ENCODE measurements around the gene CCL3. TPM values are rescaled to one million over a fixed set of nuclear protein-coding genes. Genes with fewer than 3 reads are reported as not detected.

CCL3 gene
- polyA plus RNA-seq, 1 of the 3 experiments (the other 2 are of a cell fraction): not detected

DNA sequence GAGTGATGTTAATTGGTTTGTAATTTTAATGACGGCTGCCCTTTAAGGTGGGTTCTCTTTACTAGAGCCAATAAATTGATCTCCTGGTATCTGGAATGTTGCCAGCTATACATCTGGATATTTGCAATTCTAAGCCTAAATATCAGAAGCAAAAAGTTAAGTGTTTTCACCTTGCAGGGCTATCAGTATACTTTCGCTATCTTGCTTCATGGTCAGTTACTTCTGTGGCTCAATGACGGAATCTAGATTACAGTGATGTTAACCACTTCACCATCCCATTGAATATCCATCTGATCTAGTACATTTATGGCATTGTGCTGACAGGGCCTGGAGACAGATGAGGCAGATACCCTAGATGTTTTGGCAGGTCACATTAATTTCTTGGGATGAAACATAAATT, 42.0 kb upstream of the CCL3 start:
- Histone ChIP-seq H3K36me3 (replicated peaks in 1 of 2; ENCODE audit: control insufficient read depth in 1 of 2, insufficient read depth in 2 of 2, low read length in 1 of 2) (no peaks in the 10 kb centered on the region), H3K27me3 (ENCODE audit: insufficient read depth) (no peaks in the 10 kb centered on the region), H3K4me2 (no peak overlapping the region), H3K9me2 (no peaks in the 10 kb centered on the region), H2AFZ (ENCODE audit: low read depth) (no peak overlapping the region), H3K4me1 (ENCODE audit: control insufficient read depth in 1 of 2, insufficient read depth in 2 of 2, low read depth in 1 of 2, low read length in 1 of 2) (no peaks in the 10 kb centered on the region), H3K4me3 (ENCODE audit: low read depth in 2 of 2, low read length in 1 of 2) (no peak overlapping the region), H3F3A (replicated peaks; ENCODE audit: insufficient read depth) (no peaks in the 10 kb centered on the region), H3K9me3 (no peaks in the 10 kb centered on the region), H3K9ac (no peak overlapping the region), H3K79me2 (ENCODE audit: insufficient read depth) (no peaks in the 10 kb centered on the region), H3K27ac (ENCODE audit: low read depth in 2 of 2, low read length in 1 of 2) (no peak overlapping the region), H4K20me1 (ENCODE audit: insufficient read depth) (no peaks in the 10 kb centered on the region)
- TF ChIP-seq, protein P1, sequence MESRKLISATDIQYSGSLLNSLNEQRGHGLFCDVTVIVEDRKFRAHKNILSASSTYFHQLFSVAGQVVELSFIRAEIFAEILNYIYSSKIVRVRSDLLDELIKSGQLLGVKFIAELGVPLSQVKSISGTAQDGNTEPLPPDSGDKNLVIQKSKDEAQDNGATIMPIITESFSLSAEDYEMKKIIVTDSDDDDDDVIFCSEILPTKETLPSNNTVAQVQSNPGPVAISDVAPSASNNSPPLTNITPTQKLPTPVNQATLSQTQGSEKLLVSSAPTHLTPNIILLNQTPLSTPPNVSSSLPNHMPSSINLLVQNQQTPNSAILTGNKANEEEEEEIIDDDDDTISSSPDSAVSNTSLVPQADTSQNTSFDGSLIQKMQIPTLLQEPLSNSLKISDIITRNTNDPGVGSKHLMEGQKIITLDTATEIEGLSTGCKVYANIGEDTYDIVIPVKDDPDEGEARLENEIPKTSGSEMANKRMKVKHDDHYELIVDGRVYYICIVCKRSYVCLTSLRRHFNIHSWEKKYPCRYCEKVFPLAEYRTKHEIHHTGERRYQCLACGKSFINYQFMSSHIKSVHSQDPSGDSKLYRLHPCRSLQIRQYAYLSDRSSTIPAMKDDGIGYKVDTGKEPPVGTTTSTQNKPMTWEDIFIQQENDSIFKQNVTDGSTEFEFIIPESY (IDR thresholded peaks at IDR 0.05; ENCODE audit: borderline replicate concordance, low read depth): no peak
- no peak for DNase-seq
- POLR2A ChIA-PET: no interaction called here
- CTCF ChIA-PET: interaction anchor here (0.6 to 3.0 kb wide), 4 partner anchors 13 to 156 kb away, joined by 3 to 15 read pairs (median 4); no protein-coding TSS in a partner anchor
- WGBS (ENCODE audit: low lambda C conversion rate): 11% methylated on average over 3 of the region's 3 CpGs

- no peaks in the 10 kb centered on the region for H3K27me3 ChIP-seq (ENCODE audit: insufficient read depth)
- no peak overlapping the region for H2AFZ ChIP-seq (ENCODE audit: low read depth)
- POLR2A ChIA-PET: no interaction called here
- no peak for DNase-seq
- no peak overlapping the region for H3K4me2 ChIP-seq
- no peaks in the 10 kb centered on the region for H3F3A ChIP-seq (replicated peaks; ENCODE audit: insufficient read depth)
- H3K36me3 ChIP-seq (replicated peaks in 1 of 2; ENCODE audit: control insufficient read depth in 1 of 2, insufficient read depth in 2 of 2, low read length in 1 of 2): no peaks in the 10 kb centered on the region
- CTCF ChIA-PET: interaction anchor here (0.6 to 1.3 kb wide), 2 partner anchors 14 to 17 kb away, joined by 3 to 4 read pairs; no protein-coding TSS in a partner anchor
- H3K4me1 ChIP-seq (ENCODE audit: control insufficient read depth in 1 of 2, insufficient read depth in 2 of 2, low read depth in 1 of 2, low read length in 1 of 2): no peaks in the 10 kb centered on the region
- no peak for TF ChIP-seq MEF2A (IDR thresholded peaks at IDR 0.05; ENCODE audit: borderline replicate concordance, low read depth)
- TF ChIP-seq FOXM1 (IDR thresholded peaks at IDR 0.05; ENCODE audit: low read depth): no peak
- no peak for TF ChIP-seq GABPA (IDR thresholded peaks at IDR 0.05; ENCODE audit: low read depth)
- no peak for TF ChIP-seq FOXJ3 (CRISPR knock-in tag; IDR thresholded peaks at IDR 0.05)
- TF ChIP-seq RXRA (IDR thresholded peaks at IDR 0.05; ENCODE audit: borderline replicate concordance, low read depth): no peak
- TF ChIP-seq, protein P2, sequence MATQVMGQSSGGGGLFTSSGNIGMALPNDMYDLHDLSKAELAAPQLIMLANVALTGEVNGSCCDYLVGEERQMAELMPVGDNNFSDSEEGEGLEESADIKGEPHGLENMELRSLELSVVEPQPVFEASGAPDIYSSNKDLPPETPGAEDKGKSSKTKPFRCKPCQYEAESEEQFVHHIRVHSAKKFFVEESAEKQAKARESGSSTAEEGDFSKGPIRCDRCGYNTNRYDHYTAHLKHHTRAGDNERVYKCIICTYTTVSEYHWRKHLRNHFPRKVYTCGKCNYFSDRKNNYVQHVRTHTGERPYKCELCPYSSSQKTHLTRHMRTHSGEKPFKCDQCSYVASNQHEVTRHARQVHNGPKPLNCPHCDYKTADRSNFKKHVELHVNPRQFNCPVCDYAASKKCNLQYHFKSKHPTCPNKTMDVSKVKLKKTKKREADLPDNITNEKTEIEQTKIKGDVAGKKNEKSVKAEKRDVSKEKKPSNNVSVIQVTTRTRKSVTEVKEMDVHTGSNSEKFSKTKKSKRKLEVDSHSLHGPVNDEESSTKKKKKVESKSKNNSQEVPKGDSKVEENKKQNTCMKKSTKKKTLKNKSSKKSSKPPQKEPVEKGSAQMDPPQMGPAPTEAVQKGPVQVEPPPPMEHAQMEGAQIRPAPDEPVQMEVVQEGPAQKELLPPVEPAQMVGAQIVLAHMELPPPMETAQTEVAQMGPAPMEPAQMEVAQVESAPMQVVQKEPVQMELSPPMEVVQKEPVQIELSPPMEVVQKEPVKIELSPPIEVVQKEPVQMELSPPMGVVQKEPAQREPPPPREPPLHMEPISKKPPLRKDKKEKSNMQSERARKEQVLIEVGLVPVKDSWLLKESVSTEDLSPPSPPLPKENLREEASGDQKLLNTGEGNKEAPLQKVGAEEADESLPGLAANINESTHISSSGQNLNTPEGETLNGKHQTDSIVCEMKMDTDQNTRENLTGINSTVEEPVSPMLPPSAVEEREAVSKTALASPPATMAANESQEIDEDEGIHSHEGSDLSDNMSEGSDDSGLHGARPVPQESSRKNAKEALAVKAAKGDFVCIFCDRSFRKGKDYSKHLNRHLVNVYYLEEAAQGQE (IDR thresholded peaks at IDR 0.05; ENCODE audit: low read depth, low read length): no peak
- TF ChIP-seq CTCF (IDR thresholded peaks at IDR 0.05): no peak
- TF ChIP-seq PBX3 (IDR thresholded peaks at IDR 0.05): no peak
- H3K9me3 ChIP-seq: no peaks in the 10 kb centered on the region
- H4K20me1 ChIP-seq (ENCODE audit: insufficient read depth): no peaks in the 10 kb centered on the region
- H3K9ac ChIP-seq: no peak overlapping the region
- no peak overlapping the region for H3K27ac ChIP-seq (ENCODE audit: low read depth in 2 of 2, low read length in 1 of 2)
- no peaks in the 10 kb centered on the region for H3K79me2 ChIP-seq (ENCODE audit: insufficient read depth)
- WGBS (ENCODE audit: low lambda C conversion rate): 5% methylated on average over 2 of the region's 2 CpGs
- no peaks in the 10 kb centered on the region for H3K9me2 ChIP-seq
- no peak overlapping the region for H3K4me3 ChIP-seq (ENCODE audit: low read depth in 2 of 2, low read length in 1 of 2)
These were observed 41.5 kb upstream of the CCL3 start for GRCh38 chr17:36131421-36131820.

Data from SK-N-SH (cell line).